Keratinocyte (primary cell): ENCODE measurements around the gene GNAI1. TPM values are rescaled to one million over a fixed set of nuclear protein-coding genes. Genes with fewer than 3 reads are reported as not detected.

ENCODE experiments used
- DNase-seq: peaks from one replicate; pipeline ENCODE4 v3.0.0-alpha.2; 2011; ENCODE audit warnings: low read depth, missing footprints, low spot score
- FAIRE-seq: peaks from 2 replicates; lab custom pipeline; 2011; peaks lifted over from hg19 to GRCh38; lab: Jason Lieb, UNC
- H2AFZ ChIP-seq: 2 replicates; pipeline ENCODE4 v1.6.0; 2012; ENCODE audit warnings: low read length, control low read depth, inconsistent platforms; ENCODE audit not compliant: control insufficient read depth
- H3K27ac ChIP-seq: 2 replicates; pipeline ENCODE4 v1.5.1; 2011; ENCODE audit warnings: low read length; ENCODE audit not compliant: control insufficient read depth, insufficient read depth
- H3K27me3 ChIP-seq: 3 replicates; pipeline ENCODE4 v1.6.0; 2011; ENCODE audit warnings: low read length; ENCODE audit not compliant: control insufficient read depth, insufficient read depth; ENCODE audit errors: extremely low read depth
- H3K36me3 ChIP-seq, 2 experiments: 2 replicates in 1 of 2; 3 replicates in 1 of 2; pipeline ENCODE4 v1.5.1; 2011; ENCODE audit warnings: low read length in 2 of 2, mild to moderate bottlenecking in 1 of 2; ENCODE audit not compliant: control insufficient read depth in 2 of 2, insufficient read depth in 2 of 2; ENCODE audit errors: extremely low read depth in 1 of 2
- H3K4me1 ChIP-seq: 3 replicates; pipeline ENCODE4 v1.5.1; 2011; ENCODE audit warnings: low read length; ENCODE audit not compliant: control insufficient read depth, insufficient read depth; ENCODE audit errors: extremely low read depth
- H3K4me2 ChIP-seq: 3 replicates; pipeline ENCODE4 v1.6.0; 2011; ENCODE audit warnings: low read depth, low read length; ENCODE audit not compliant: control insufficient read depth, insufficient read depth; ENCODE audit errors: extremely low read depth
- H3K4me3 ChIP-seq, 3 experiments: fragments of 200-600 bp in 1 of 3; sonication (generic) in 1 of 3; 2 replicates in 2 of 3; 3 replicates in 1 of 3; pipeline ENCODE4 v1.5.1; 2011 to 2016; ENCODE audit warnings: low read length in 3 of 3, mild to moderate bottlenecking in 3 of 3, control low read depth in 2 of 3, inconsistent platforms in 1 of 3, low read depth in 1 of 3, mixed read lengths in 1 of 3, mixed run types in 1 of 3, moderate library complexity in 1 of 3; ENCODE audit not compliant: control insufficient read depth in 2 of 3, insufficient read depth in 2 of 3; ENCODE audit errors: extremely low read depth in 1 of 3
- H3K79me2 ChIP-seq: 2 replicates; pipeline ENCODE4 v1.6.0; 2012; ENCODE audit warnings: low read length; ENCODE audit not compliant: control insufficient read depth, insufficient read depth
- H3K9ac ChIP-seq: 3 replicates; pipeline ENCODE4 v1.6.0; 2011; ENCODE audit warnings: low read length; ENCODE audit not compliant: control insufficient read depth, insufficient read depth; ENCODE audit errors: extremely low read depth
- H3K9me1 ChIP-seq: 3 replicates; pipeline ENCODE4 v1.6.0; 2011; ENCODE audit warnings: low read length; ENCODE audit not compliant: control insufficient read depth, insufficient read depth; ENCODE audit errors: extremely low read depth
- H3K9me3 ChIP-seq: 2 replicates; pipeline ENCODE4 v1.5.1; 2012; ENCODE audit warnings: low read depth, low read length; ENCODE audit not compliant: control insufficient read depth
- H4K20me1 ChIP-seq: 3 replicates; pipeline ENCODE4 v1.6.0; 2011; ENCODE audit warnings: low read length; ENCODE audit not compliant: control insufficient read depth, insufficient read depth; ENCODE audit errors: extremely low read depth
- EZH2 ChIP-seq: IDR thresholded peaks from one replicate; pipeline ENCODE4 v1.6.1; 2012; ENCODE audit warnings: inconsistent platforms, mild to moderate bottlenecking, low read length, moderate library complexity
- dilution Hi-C: fragments of 300-500 bp; cut with MboI; formaldehyde crosslinking; loops from one replicate; pipeline ENCODE4 v1.7.0; 2020; ENCODE audit warnings: low sequenced_read_pairs; ENCODE audit not compliant: extremely low pct_ligation_motif_present
- polyA plus RNA-seq, 5 experiments: library from polyadenylated mRNA; depleted of rRNA in 3 of 5; stranded (reverse) in 3 of 5; stranded (forward) in 1 of 5; unstranded in 1 of 5; fragments of >200 nt; gene quantifications; 1 replicate in 1 of 5; 2 replicates in 3 of 5; 3 replicates in 1 of 5; pipeline versions ENCODE4 v1.2.1 to v1.2.3, GENCODE V29; 2011 to 2012; ENCODE audit warnings: missing spikeins in 2 of 5, low read depth in 1 of 5, low replicate concordance in 1 of 5
- TF ChIP-seq, protein P1 (sequence below), 3 experiments: IDR thresholded peaks in 1 of 3; conservative IDR thresholded peaks in 1 of 3; optimal IDR thresholded peaks in 1 of 3; 2 replicates in 2 of 3; 3 replicates in 1 of 3; pipeline versions ENCODE3 to v1.5.1; 2011; ENCODE audit warnings: low read length in 3 of 3, mild to moderate bottlenecking in 3 of 3, moderate library complexity in 2 of 3, control low read depth in 1 of 3, inconsistent platforms in 1 of 3; ENCODE audit not compliant: insufficient read depth in 2 of 3; ENCODE audit errors: extremely low read depth in 1 of 3

The GNAI1 gene
- polyA plus RNA-seq, 1 donor (not counting 4 experiments of a cell fraction or from before 2014, with no cell fraction given), result 84.1 TPM

DNA sequence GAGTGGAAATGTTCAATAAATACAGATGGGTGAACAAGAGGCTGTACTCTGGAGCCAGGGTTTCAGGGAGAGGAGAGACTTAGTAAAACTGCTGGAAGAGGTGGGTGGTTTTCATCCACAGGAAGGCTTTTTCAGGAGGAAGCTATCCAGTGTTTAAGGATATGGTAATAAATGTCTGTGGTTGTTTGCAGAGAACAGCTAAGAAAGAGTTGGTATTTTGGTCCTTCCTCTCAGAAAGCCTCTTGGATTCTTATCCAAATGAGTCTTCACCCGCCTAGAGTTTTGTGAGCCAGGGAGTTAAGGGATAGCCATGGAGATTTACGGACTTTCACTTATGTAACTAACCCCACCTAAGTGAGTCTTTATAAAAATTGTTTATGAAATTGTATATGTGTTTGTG is 95.7 kb downstream of the GNAI1 start:
- DNase-seq (no peak), FAIRE-seq (no peak)
- no peaks in the 10 kb centered on the region for H4K20me1 ChIP-seq
- no peak overlapping the region for H3K4me2 ChIP-seq
- no peak overlapping the region for H3K4me3 ChIP-seq
- dilution Hi-C loops, result no loop called here
- H3K4me1 ChIP-seq, result peaks cover 26% of the 10 kb centered on the region
- no peak overlapping the region for H2AFZ ChIP-seq
- H3K9me1 ChIP-seq, result no peaks in the 10 kb centered on the region
- no peaks in the 10 kb centered on the region for H3K36me3 ChIP-seq
- no peak for TF ChIP-seq EZH2
- TF ChIP-seq, protein P1, sequence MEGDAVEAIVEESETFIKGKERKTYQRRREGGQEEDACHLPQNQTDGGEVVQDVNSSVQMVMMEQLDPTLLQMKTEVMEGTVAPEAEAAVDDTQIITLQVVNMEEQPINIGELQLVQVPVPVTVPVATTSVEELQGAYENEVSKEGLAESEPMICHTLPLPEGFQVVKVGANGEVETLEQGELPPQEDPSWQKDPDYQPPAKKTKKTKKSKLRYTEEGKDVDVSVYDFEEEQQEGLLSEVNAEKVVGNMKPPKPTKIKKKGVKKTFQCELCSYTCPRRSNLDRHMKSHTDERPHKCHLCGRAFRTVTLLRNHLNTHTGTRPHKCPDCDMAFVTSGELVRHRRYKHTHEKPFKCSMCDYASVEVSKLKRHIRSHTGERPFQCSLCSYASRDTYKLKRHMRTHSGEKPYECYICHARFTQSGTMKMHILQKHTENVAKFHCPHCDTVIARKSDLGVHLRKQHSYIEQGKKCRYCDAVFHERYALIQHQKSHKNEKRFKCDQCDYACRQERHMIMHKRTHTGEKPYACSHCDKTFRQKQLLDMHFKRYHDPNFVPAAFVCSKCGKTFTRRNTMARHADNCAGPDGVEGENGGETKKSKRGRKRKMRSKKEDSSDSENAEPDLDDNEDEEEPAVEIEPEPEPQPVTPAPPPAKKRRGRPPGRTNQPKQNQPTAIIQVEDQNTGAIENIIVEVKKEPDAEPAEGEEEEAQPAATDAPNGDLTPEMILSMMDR (optimal IDR thresholded peaks at IDR 0.05 in 1 of 3, IDR thresholded peaks at IDR 0.05 in 1 of 3, conservative IDR thresholded peaks at IDR 0.05 in 1 of 3; ENCODE audit: extremely low read depth in 1 of 3, insufficient read depth in 2 of 3, low read length in 3 of 3), result no peak
- H3K27me3 ChIP-seq, result no peaks in the 10 kb centered on the region
- H3K27ac ChIP-seq, result no peak overlapping the region
- H3K79me2 ChIP-seq, result no peaks in the 10 kb centered on the region
- no peaks in the 10 kb centered on the region for H3K9me3 ChIP-seq
- no peak overlapping the region for H3K9ac ChIP-seq

DNA sequence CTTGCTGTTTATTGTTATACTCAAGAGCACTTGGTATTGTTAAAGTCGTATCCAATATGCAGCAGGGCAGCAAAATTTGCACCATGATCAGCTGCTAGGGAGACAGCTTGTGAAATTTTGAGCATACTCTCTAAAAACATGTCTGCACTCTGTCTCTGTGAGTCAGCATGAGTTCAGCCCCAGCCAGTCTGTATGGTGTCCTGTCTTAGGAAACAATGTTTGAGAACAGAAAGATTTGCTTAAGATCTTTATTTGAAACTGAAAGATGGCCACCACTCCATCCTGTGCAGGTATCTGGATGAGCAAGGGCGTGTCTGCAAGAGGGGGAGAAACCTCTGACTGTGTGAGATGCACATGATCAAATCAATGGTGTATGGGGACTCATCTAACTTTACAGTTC is 97.1 kb downstream of the GNAI1 start:
- H3K36me3 ChIP-seq, result no peaks in the 10 kb centered on the region
- H3K4me1 ChIP-seq, result peaks cover 26% of the 10 kb centered on the region
- FAIRE-seq (peak; percentile 92), DNase-seq (peak; percentile 17)
- H3K27ac ChIP-seq, result peak overlapping the region; percentile 83
- no peaks in the 10 kb centered on the region for H4K20me1 ChIP-seq
- H3K4me2 ChIP-seq, result peak overlapping the region; percentile 54
- TF ChIP-seq EZH2, result no peak
- TF ChIP-seq, protein P1 (optimal IDR thresholded peaks at IDR 0.05 in 1 of 3, IDR thresholded peaks at IDR 0.05 in 1 of 3, conservative IDR thresholded peaks at IDR 0.05 in 1 of 3; ENCODE audit: extremely low read depth in 1 of 3, insufficient read depth in 2 of 3, low read length in 3 of 3), result no peak
- no peaks in the 10 kb centered on the region for H3K27me3 ChIP-seq
- H3K9me3 ChIP-seq, result no peaks in the 10 kb centered on the region
- no peak overlapping the region for H3K4me3 ChIP-seq
- no peaks in the 10 kb centered on the region for H3K9me1 ChIP-seq
- H3K9ac ChIP-seq, result no peak overlapping the region
- H2AFZ ChIP-seq, result peak overlapping the region; percentile 63
- dilution Hi-C loops, result no loop called here
- H3K79me2 ChIP-seq, result no peaks in the 10 kb centered on the region
